Upper lobe of left lung (tissue), 6 donors: ENCODE measurements around the gene ATAD2B. TPM values are rescaled to one million over a fixed set of nuclear protein-coding genes. Genes with fewer than 3 reads are reported as not detected.
"Not testable (repeated sequence)": the region's sequence is repeated elsewhere in the genome, so short reads cannot be mapped to it uniquely, and the experiment has no call there.

ENCODE experiments used
- ATAC-seq, 2 donors: fragments of 200-7000 bp; cut with Tn5 transposase; one replicate each; pipeline ENCODE4 v1.9.1; 2022; ENCODE audit warnings: mild to moderate bottlenecking in 2 of 2, moderate library complexity in 2 of 2; ENCODE audit not compliant: low FRiP score in 2 of 2
- DNase-seq, 2 donors: peaks; one replicate each; pipeline ENCODE4 v3.0.0-alpha.2; 2019 to 2020
- H3K27ac ChIP-seq, 4 donors: fragments of 200-600 bp; sonication (generic); one replicate each; pipeline ENCODE4 v1.5.1; 2016 to 2019
- H3K27me3 ChIP-seq, 4 donors: fragments of 200-600 bp; sonication (generic); one replicate each; pipeline ENCODE4 v1.5.1; 2017 to 2019
- H3K36me3 ChIP-seq, 4 donors: fragments of 200-600 bp; sonication (generic); one replicate each; pipeline ENCODE4 v1.5.1; 2016 to 2019
- H3K4me1 ChIP-seq, 4 donors: fragments of 200-600 bp; sonication (generic); one replicate each; pipeline ENCODE4 v1.5.1; 2018 to 2019
- H3K4me3 ChIP-seq, 4 donors: fragments of 200-600 bp; sonication (generic); one replicate each; pipeline ENCODE4 v1.5.1; 2017 to 2019; ENCODE audit warnings: mild to moderate bottlenecking in 2 of 4, moderate library complexity in 1 of 4
- H3K9me3 ChIP-seq, 4 donors: fragments of 200-600 bp; sonication (generic); one replicate each; pipeline ENCODE4 v1.5.1; 2018 to 2019
- EP300 ChIP-seq, 4 donors: sonication (generic); formaldehyde crosslinking; IDR thresholded peaks; one replicate each; pipeline ENCODE4 v1.5.1; 2017; ENCODE audit warnings: antibody characterized with exemption in 4 of 4, control low read depth in 2 of 4
- POLR2A ChIP-seq, 4 donors: fragments of 450-650 bp; IDR thresholded peaks; one replicate each; pipeline ENCODE4 v1.5.1; 2016 to 2017; ENCODE audit warnings: antibody characterized with exemption in 4 of 4, mild to moderate bottlenecking in 2 of 4
- POLR2AphosphoS5 ChIP-seq, 2 donors: sonication (generic); formaldehyde crosslinking; IDR thresholded peaks; one replicate each; pipeline ENCODE4 v1.5.1; 2017; ENCODE audit warnings: antibody characterized with exemption in 2 of 2
- WGBS, 2 donors: methylation state at CpG; one replicate each; pipeline ENCODE4 v1.1.5; 2017 to 2018; 5-methylcytosine and 5-hydroxymethylcytosine counted together
- total RNA-seq, 6 donors: library from RNA; depleted of rRNA in 4 of 6; stranded (reverse); fragments of >200 nt in 4 of 6; gene quantifications; one replicate each; pipeline versions ENCODE4 v1.1.0 to v1.2.1, GENCODE V29; 2016 to 2021
- TF ChIP-seq, protein P1 (sequence below), 6 experiments: fragments of 450-650 bp in 4 of 6; fragments of 200-600 bp in 2 of 6; sonication (generic) in 2 of 6; IDR thresholded peaks; one replicate each; pipeline ENCODE4 v1.5.1; 2016 to 2019; ENCODE audit warnings: antibody characterized with exemption in 6 of 6
- donor health status: DM: no; HTN: no; CAD: no; lungs with moderate emphysema.
- donor health status: DM: no; HTN: yes; CAD: no; lungs with severe emphysema.

The ATAD2B gene
- total RNA-seq, 6 donors from 2014 or later, result 17.8 to 51.3 (median 25.3) TPM

DNA sequence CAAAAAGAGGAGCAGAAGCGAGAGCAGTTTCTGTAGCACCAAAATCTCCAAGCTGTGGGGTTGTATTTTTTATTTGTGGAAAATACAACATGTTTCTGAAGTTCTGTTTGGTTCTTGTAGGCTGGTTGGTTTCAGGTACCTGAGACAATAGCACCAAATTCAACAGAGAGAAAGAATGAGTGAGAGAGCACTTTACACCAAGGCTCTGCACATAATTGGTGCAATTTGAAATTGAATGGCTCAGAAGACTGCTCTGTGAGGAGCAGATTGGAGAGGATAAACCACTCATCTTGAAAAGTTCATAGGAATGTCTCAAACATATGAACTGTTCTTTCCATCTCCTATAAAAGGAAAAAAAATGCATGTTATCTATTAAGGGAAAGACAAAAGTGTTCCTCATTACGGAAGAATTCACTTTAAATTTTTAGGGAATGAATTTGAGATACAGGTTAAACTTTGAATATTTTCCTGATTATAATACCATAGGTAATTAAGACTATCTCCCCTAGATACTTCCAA lies 175.1 kb downstream of the ATAD2B start:
- 91 to 96% methylated on average over 2 of the region's 2 CpGs for WGBS, 2 donors
- Histone ChIP-seq H3K4me1 (peaks cover 0 to 8% (median 0%) of the 10 kb centered on the region in 4 donors), H3K9me3 (no peaks in the 10 kb centered on the region), H3K27ac (no peak overlapping the region), H3K36me3 (peaks cover 0 to 21% (median 4%) of the 10 kb centered on the region in 4 donors), H3K27me3 (no peaks in the 10 kb centered on the region), H3K4me3 (no peak overlapping the region)
- no peak for DNase-seq
- TF ChIP-seq POLR2AphosphoS5 (IDR thresholded peaks at IDR 0.05) (no peak), EP300 (IDR thresholded peaks at IDR 0.05) (no peak), POLR2A (IDR thresholded peaks at IDR 0.05) (no peak)
- TF ChIP-seq, protein P1, sequence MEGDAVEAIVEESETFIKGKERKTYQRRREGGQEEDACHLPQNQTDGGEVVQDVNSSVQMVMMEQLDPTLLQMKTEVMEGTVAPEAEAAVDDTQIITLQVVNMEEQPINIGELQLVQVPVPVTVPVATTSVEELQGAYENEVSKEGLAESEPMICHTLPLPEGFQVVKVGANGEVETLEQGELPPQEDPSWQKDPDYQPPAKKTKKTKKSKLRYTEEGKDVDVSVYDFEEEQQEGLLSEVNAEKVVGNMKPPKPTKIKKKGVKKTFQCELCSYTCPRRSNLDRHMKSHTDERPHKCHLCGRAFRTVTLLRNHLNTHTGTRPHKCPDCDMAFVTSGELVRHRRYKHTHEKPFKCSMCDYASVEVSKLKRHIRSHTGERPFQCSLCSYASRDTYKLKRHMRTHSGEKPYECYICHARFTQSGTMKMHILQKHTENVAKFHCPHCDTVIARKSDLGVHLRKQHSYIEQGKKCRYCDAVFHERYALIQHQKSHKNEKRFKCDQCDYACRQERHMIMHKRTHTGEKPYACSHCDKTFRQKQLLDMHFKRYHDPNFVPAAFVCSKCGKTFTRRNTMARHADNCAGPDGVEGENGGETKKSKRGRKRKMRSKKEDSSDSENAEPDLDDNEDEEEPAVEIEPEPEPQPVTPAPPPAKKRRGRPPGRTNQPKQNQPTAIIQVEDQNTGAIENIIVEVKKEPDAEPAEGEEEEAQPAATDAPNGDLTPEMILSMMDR (IDR thresholded peaks at IDR 0.05), result no peak
- ATAC-seq, result no peak

DNA sequence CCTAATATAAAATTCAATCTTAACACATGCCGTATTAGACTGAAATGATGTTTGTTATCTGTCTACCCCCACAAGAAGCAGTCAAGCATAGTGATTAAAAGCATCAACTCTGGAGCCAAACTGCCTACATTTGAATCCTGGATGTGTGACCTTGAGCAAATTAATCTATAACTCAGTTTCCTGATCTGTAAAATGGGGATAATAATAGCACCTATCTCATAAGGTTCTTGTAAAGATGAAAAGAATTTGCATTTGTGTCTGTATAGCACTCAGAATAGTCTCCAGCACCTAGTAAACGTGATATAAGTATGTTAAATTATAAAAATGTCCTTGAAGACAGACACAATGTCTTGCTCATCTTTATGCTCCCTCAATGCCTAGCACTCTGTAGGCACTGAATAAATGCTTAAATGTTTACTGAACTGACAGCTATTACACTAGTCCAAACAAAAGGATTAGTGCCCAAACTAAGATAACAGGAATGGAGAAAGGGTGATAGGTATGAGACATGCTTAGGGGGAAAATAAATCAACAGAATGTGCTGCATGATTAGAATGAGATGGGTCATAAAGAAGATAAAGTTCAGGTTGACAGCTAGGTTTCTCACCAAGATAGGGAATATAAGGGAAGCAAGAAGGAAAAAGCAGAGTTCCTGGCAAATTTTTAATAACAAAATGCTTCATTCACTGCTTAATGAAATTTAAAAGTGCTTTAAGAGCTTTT lies 180.6 kb downstream of the ATAD2B start:
- H3K36me3 ChIP-seq, result peaks cover 0 to 7% (median 2%) of the 10 kb centered on the region in 4 donors
- H3K4me3 ChIP-seq, result no peak overlapping the region
- DNase-seq (no peak), ATAC-seq (no peak)
- H3K9me3 ChIP-seq, result no peaks in the 10 kb centered on the region
- H3K27me3 ChIP-seq, result no peaks in the 10 kb centered on the region
- WGBS, 2 donors, result 66 to 91% methylated on average over 2 of the region's 2 CpGs
- H3K27ac ChIP-seq, result no peak overlapping the region
- no peak for TF ChIP-seq POLR2A (IDR thresholded peaks at IDR 0.05)
- TF ChIP-seq, protein P1 (IDR thresholded peaks at IDR 0.05), result no peak
- TF ChIP-seq EP300 (IDR thresholded peaks at IDR 0.05), result no peak
- no peak for TF ChIP-seq POLR2AphosphoS5 (IDR thresholded peaks at IDR 0.05)
- H3K4me1 ChIP-seq, result peaks cover 0 to 9% (median 5%) of the 10 kb centered on the region in 4 donors

DNA sequence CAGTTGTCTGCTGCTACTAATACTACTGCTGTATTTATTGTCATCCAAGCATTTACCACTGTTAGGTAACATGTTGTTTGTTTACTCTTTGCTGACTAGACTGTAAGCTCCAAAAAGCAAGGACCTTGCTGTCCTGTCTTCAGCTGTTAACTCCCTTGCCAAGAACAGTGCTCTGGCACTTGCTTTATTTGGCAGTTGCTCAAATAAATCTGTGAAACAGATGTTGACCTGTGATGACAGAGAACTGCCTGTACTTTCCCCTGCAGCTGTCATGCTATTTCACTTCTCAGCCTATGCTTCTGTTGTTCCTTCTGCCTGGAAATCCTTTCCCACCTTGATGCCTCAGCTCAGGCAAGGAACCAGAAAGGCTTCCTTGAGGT lies 181.2 kb downstream of the ATAD2B start:
- Histone ChIP-seq H3K4me1 (peaks cover 0 to 9% (median 5%) of the 10 kb centered on the region in 4 donors), H3K27me3 (no peaks in the 10 kb centered on the region), H3K27ac (no peak overlapping the region), H3K4me3 (no peak overlapping the region), H3K9me3 (no peaks in the 10 kb centered on the region), H3K36me3 (peaks cover 0 to 4% (median 1%) of the 10 kb centered on the region in 4 donors)
- TF ChIP-seq EP300 (IDR thresholded peaks at IDR 0.05), result peak in 2 of 4 donors; percentile 21 to 59
- no peak for TF ChIP-seq POLR2A (IDR thresholded peaks at IDR 0.05)
- TF ChIP-seq POLR2AphosphoS5 (IDR thresholded peaks at IDR 0.05), result peak in 1 of 2 donors; percentile 63
- no peak for DNase-seq
- peak in 1 of 2 donors; percentile 78 for ATAC-seq

DNA sequence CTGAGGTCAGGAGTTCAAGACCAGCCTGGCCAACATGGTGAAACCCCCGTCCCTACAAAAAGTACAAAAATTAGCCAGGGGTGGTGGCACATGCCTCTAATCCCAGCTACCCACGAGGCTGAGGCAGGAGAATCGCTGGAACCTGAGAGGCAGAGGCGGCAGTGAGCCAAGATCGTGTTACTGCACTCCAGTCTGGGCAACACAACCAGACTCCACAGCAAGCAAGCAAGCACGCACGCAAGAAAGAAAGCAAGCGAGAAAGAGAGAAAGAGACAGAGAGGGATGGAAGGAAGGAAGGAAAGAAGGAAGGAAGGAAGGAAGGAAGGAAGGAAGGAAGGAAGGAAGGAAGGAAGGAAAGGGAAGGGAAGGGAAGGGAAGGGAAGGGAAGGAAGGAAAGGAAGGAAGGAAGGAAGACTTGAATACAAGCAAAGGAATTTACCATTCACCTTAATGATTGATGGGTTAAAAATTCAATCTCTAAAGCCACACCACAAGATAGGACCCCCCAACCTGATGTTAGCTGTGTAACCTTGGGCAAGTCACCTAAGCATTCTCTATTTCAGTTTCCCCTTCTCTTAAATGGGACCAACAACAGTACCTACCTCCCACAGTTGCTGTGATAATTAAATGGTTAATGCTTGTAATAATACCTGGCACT lies 181.7 kb downstream of the ATAD2B start:
- TF ChIP-seq, protein P1 (IDR thresholded peaks at IDR 0.05), result no peak
- TF ChIP-seq EP300 (IDR thresholded peaks at IDR 0.05) (no peak), POLR2A (IDR thresholded peaks at IDR 0.05) (no peak), POLR2AphosphoS5 (IDR thresholded peaks at IDR 0.05) (no peak)
- 86 to 92% methylated on average over 8 of the region's 8 CpGs for WGBS, 2 donors
- peaks cover 0 to 2% (median under 1%) of the 10 kb centered on the region in 4 donors for H3K36me3 ChIP-seq
- DNase-seq, result no peak
- no peak overlapping the region for H3K27ac ChIP-seq
- no peaks in the 10 kb centered on the region for H3K27me3 ChIP-seq
- peaks cover 0 to 9% (median 5%) of the 10 kb centered on the region in 4 donors for H3K4me1 ChIP-seq
- no peaks in the 10 kb centered on the region for H3K9me3 ChIP-seq
- no peak for ATAC-seq
- no peak overlapping the region for H3K4me3 ChIP-seq

DNA sequence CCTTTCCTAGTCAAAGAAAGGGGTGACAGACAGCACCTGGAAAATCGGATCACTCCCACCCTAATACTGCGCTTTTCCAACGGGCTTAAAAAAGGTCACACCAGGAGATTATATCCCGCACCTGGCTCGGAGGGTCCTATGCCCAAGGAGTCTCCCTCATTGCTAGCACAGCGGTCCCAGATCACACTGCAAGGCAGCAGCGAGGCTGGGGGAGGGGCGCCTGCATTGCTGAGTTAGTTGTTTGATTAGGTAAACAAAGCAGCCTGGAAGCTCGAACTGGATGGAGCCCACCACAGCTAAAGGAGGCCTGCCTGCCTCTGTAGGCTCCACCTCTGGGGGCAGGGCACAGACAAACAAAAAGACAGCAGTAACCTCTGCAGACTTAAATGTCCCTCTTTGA lies 190.1 kb downstream of the ATAD2B start:
- WGBS, 2 donors, result 99 to 100% methylated on average over 8 to 9 of the region's 9 CpGs
- H3K36me3 ChIP-seq, result not testable (repeated sequence)

More for the DNA sequence above, 190.1 kb downstream of the ATAD2B start:
- H3K9me3 ChIP-seq, ATAC-seq, H3K4me3 ChIP-seq, H3K27ac ChIP-seq, H3K27me3 ChIP-seq, H3K4me1 ChIP-seq: not testable (repeated sequence)
- DNase-seq, result peak in 1 of 2 donors; percentile 30
